ENCODE measurements around the gene TNFAIP1.
"Not testable (repeated sequence)": the region's sequence is repeated elsewhere in the genome, so short reads cannot be mapped to it uniquely, and the experiment has no call there.

The TNFAIP1 gene

GRCh38 chr17:28325211-28325610 lies 10.3 kb upstream of the TNFAIP1 start:
- no peak for DNase-seq

GRCh38 chr17:28326114-28326513 lies 9.4 kb upstream of the TNFAIP1 start:
- DNase-seq: no peak

GRCh38 chr17:28327031-28327607 lies 8.4 kb upstream of the TNFAIP1 start:
- no peak for DNase-seq

- no peak for DNase-seq
Observed at GRCh38 chr17:28327709-28328108, 7.9 kb upstream of the TNFAIP1 start.

DNA sequence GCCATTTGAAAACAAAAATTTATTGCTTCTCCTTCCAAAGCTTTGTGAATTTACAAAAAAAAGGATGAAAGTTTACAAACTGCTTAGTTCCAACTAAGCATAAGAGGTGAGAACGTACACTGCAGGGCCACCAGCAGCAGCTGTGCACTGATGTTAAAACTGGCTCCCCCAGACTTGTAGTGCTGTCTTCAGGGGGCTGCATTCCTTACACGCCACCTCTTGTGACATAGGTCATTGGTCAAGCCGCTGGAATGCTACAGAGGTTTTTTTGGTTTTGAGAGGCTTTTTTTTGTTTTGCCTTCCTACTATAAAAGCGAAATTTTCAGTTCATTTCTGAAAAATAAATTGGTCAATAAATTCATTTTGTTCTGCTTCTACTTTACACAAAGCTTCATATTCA lies 7.2 kb upstream of the TNFAIP1 start:
- no peak for DNase-seq

- DNase-seq: no peak
Observed at GRCh38 chr17:28330671-28331070, 4.9 kb upstream of the TNFAIP1 start.

- DNase-seq: no peak
Observed at GRCh38 chr17:28331891-28332420, 3.6 kb upstream of the TNFAIP1 start.

GRCh38 chr17:28333083-28333746 lies 2.3 kb upstream of the TNFAIP1 start:
- DNase-seq: no peak

GRCh38 chr17:28334171-28334570 lies 1.4 kb upstream of the TNFAIP1 start:
- DNase-seq: no peak

DNA sequence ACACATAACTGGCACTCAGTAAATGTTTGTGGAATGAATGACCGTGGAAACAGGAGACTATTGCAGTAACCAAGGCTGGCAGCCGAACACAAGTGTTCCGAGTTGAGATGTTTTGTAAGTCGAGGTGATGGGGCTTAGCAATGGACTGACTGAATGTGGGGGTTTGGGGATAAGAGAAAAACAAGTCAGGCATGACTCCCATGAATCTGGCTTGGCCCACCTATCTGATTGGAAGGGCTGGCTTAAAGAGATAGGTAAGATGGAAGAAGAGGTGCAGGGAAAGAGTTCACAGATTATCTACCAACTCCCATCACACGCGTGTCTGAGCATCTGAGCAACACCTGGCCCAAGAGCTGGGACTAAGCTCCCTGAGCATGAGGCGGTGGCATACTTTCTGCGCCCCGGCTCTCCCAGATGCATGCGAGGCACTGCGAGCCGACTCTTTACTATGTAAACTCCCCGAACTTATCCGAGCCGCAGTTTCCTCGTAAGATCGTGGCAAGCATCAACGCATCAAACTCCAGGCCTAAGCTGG lies 828 bp upstream of the TNFAIP1 start:
- no peak for DNase-seq

DNA sequence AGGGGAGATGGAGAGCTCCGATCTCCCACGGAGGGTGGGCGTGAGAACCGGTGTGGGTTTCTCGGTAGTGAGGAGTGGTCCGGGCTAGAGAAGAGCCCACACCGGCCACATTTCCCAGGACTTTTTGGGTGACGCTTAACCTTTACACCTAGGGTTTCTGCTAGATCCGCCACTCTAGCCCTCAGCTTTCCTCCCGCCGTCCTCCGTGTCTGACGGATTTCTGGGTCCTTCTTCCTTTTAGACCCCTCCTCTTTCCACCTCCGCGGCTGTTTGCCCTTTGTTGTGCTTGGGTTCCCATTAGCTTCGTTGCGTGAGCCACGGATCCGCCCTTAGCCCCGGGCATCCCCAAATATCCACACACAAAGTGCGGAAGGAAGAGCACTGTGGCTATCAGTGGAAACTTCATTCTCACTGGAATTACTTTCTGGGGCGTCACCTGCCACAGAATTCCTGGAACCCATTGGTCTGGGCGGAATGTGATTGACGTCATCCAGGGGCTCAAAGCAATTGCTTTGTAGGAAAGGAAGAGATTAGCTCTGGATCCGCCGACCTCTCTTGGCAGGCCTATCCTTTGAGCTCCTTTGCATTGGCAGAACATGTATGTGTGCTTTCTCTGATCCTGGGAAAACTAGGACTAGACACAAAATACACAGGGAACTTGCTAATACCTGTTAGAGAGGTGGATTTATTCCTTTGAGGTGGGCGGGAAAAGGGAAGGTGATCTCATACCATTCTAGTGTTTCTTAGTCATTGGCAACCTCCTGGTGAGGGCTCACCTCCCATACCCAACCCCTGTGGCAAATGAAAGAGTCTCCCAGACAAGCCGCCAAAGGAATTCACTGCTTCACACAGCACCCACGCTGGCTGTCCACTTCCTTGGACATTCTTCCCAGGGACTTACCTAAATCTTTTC lies 654 bp downstream of the TNFAIP1 start:
- DNase-seq: peak; percentile 43

DNA sequence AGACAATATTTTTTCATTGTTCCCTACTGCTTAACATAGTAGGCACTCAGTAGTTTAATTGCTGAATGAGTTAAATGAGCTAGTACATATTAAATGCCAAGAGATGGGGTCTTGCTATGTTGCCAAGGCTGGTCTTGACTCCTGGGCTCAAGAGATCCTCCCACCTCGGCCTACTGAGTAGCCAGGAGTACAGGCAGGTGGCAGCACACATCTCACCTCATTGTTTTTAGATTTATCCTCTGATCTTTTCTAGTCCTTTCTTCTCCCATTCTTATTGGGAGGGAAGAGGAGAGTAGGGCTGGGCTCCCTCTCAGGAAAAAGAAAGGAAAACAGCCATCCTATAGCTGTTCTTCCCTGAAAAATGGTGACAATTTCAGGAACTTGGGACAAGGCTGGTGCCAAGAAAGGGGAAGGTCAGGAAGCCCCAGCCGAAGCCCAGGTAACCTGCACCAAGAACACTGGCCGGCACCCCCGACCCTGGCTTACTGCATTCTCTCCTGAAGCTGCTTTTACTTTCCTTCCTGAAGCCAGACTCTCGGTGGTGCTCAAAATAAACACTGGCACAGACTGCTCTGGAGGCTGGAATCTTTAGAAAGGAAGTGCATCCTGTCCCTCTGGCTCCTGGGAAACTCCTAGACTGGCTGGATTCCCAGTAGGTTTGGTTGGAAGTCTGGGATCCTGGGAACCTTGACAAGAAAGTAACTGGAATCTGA lies 2.7 kb downstream of the TNFAIP1 start:
- no peak for DNase-seq

GRCh38 chr17:28338769-28339212 lies 3.2 kb downstream of the TNFAIP1 start:
- DNase-seq: not testable (repeated sequence)

DNA sequence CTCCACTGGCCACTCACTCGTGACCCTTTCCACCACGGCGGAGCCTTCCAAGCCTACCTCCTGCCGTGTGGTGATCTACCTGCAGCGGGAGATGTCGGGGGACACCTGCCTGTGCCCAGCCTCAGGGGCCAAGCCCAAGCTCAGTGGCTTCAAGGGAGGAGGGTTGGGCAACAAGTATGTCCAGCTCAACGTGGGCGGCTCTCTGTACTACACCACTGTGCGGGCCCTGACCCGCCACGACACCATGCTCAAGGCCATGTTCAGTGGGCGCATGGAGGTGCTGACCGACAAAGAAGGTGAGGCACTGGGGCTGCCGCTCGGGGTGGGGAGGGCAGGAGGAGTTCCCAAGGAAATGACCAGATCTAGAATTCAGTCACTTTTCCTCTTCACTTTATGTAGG lies 3.9 kb downstream of the TNFAIP1 start:
- DNase-seq: no peak

DNA sequence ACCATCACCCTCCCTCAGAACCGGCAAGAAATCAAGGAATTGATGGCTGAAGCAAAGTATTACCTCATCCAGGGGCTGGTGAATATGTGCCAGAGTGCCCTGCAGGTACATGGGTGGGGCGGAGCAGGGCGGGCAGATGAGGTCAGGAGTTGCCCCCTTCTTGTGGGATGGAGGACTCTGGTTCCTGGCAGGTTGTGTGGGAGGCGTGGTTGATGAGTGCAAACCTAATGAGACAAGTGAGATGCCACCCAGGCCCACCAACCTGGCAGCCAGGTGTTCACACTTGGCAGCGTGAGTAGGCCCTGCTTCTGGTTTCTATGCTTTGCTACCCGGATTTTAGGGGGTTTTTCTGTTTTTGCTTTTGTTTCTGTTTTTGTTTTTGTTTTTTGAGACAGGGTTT lies 4.8 kb downstream of the TNFAIP1 start:
- DNase-seq: no peak

DNA sequence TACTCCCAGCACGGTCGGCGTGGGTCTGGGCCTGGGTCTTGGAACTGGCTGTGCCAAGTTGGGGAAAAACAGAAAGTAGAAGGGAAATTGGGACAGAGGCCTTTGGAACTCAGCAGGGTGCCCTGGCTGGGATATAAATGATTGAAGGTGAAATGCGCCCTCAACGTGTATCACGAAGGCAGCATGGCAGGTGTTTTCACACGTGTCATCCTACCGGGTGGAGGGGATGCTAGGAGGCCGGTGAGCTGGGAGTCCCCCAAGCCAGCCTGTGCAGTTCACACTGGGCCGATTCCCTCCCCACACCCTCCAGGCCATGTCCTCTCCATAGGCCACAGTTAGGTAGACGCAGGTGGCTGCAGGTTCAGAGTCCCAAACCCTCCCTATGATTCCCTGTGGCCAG lies 6.0 kb downstream of the TNFAIP1 start:
- no peak for DNase-seq

DNA sequence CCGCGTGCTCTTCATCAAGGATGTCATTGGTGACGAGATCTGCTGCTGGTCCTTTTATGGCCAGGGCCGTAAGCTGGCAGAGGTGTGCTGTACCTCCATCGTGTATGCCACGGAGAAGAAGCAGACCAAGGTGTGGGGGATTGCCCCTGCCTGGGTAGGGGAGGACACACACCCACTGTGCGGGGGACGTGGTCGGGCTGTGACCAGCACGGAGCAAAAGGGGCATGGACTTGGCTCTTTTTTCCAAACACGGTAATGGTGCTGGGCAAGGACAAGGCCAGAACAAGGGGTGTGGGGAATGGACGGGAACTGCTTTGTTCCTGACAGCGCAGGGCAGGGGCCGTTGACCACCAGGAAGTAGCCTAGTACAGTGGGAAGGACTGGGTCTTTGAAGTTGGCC lies 6.8 kb downstream of the TNFAIP1 start:
- no peak for DNase-seq

GRCh38 chr17:28343491-28343932 lies 8.0 kb downstream of the TNFAIP1 start:
- DNase-seq: no peak

GRCh38 chr17:28344011-28344410 lies 8.4 kb downstream of the TNFAIP1 start:
- no peak for DNase-seq

DNA sequence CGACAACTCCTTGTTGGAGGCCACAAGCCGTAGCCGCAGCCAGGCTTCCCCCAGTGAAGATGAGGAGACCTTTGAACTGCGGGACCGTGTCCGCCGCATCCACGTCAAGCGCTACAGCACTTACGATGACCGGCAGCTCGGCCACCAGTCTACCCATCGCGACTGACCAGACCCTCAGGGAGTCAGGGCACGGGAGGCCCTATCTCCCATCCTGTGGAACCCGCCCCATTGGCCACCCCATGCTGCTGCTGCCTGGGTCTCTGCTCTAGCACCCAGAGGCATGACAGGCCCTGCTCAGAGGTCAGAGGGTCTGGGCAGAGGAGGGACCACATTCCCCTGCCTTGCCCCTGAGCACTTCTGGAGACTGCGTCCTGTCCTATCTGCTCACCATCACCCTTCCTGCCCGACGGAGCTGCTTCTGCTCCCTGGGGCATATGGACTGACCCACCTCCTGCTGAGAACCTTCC lies 8.9 kb downstream of the TNFAIP1 start:
- DNase-seq: no peak

GRCh38 chr17:28345419-28346198 lies 10.0 kb downstream of the TNFAIP1 start:
- DNase-seq: peak; percentile 28

DNA sequence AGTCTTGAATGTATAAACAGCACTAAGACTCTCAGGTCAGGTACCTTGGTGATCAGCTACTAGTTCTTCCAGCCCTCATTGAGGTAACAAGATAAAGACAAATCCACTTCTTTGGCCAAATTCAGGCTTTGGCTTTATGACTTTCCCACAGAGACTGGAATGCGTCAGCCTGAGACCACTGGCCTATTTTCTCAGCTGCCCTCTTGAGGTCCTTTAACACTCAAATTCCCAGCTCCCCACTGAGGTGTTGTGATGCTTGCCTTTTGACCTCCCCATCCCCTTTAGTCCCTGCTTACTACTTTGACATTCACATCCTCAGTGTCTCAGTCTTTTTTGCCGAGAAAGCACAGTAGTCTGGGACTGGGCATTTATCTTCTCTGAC lies 10.6 kb downstream of the TNFAIP1 start:
- DNase-seq: no peak

All from NCI-H1105 (cell line).